Dermis microvascular lymphatic vessel endothelial cell (primary cell): ENCODE measurements around the gene CRAMP1. TPM values are rescaled to one million over a fixed set of nuclear protein-coding genes. Genes with fewer than 3 reads are reported as not detected.
"Not testable (repeated sequence)": the region's sequence is repeated elsewhere in the genome, so short reads cannot be mapped to it uniquely, and the experiment has no call there.

Experiments used
- DNase-seq, 2 donors: peaks; one replicate each; pipeline versions ENCODE4 v3.0.0 to v3.0.0-alpha.2; 2010; ENCODE audit warnings: low read depth in 2 of 2
- total RNA-seq: library from RNA; depleted of rRNA; stranded (reverse); fragments of >200 nt; gene quantifications from 2 replicates; pipeline ENCODE4 v1.2.1, GENCODE V29; 2014

Gene CRAMP1
- total RNA-seq, 1 donor from 2014 or later = 7.1 TPM

GRCh38 chr16:1708768-1709180 lies 96.6 kb downstream of the CRAMP1 start:
- no peak for DNase-seq

- DNase-seq = no peak
These were observed 97.2 kb downstream of the CRAMP1 start for GRCh38 chr16:1709356-1709755.

- no peak for DNase-seq
These were observed 98.8 kb downstream of the CRAMP1 start for GRCh38 chr16:1710811-1711507.

GRCh38 chr16:1712791-1713261 lies 100.7 kb downstream of the CRAMP1 start:
- peak in 1 of 2 donors; percentile 69 for DNase-seq

- no peak for DNase-seq
These were observed 101.2 kb downstream of the CRAMP1 start for GRCh38 chr16:1713331-1713730.

GRCh38 chr16:1713933-1714332 lies 101.8 kb downstream of the CRAMP1 start:
- no peak for DNase-seq

GRCh38 chr16:1715220-1715619 lies 103.1 kb downstream of the CRAMP1 start:
- DNase-seq = no peak

GRCh38 chr16:1718236-1718635 lies 106.1 kb downstream of the CRAMP1 start:
- DNase-seq = not testable (repeated sequence)

- DNase-seq = not testable (repeated sequence)
These were observed 107.5 kb downstream of the CRAMP1 start for GRCh38 chr16:1719559-1720229.

GRCh38 chr16:1721372-1721771 lies 109.2 kb downstream of the CRAMP1 start:
- no peak for DNase-seq

- DNase-seq = peak in 1 of 2 donors; percentile 58
These were observed 111.4 kb downstream of the CRAMP1 start for GRCh38 chr16:1723450-1724147.

- no peak for DNase-seq
These were observed 112.3 kb downstream of the CRAMP1 start for GRCh38 chr16:1724491-1724890.

GRCh38 chr16:1726661-1727502 lies 114.7 kb downstream of the CRAMP1 start:
- DNase-seq = no peak

Other genes starting within 250 kb of the CRAMP1 start
- 5.3 and 9.1 TPM in 2 replicates for gene UNKL, start 197.7 kb upstream of the CRAMP1 start, total RNA-seq
- 16.8 and 16.9 TPM in 2 replicates for gene UQCC4, start 191.6 kb upstream of the CRAMP1 start, total RNA-seq
- not detected in 2 replicates for gene PERCC1, start 181.3 kb upstream of the CRAMP1 start, total RNA-seq
- gene CCDC154, start 167.8 kb upstream of the CRAMP1 start, total RNA-seq = 0.13 TPM in 2 replicates
- 56.9 and 131 TPM in 2 replicates for gene CLCN7, start 137.3 kb upstream of the CRAMP1 start, total RNA-seq
- gene PTX4, start 123.4 kb upstream of the CRAMP1 start, total RNA-seq = under 0.01 and 0.13 TPM in 2 replicates
- 13.6 and 20.5 TPM in 2 replicates for gene TELO2, start 119.0 kb upstream of the CRAMP1 start, total RNA-seq
- 95.9 and 158 TPM in 2 replicates for gene TMEM204, start 78.7 kb upstream of the CRAMP1 start, total RNA-seq
- gene IFT140, start 288 bp upstream of the CRAMP1 start, total RNA-seq = 11.3 and 17.4 TPM in 2 replicates
- 42.5 and 56.1 TPM in 2 replicates for gene JPT2, start 65.9 kb downstream of the CRAMP1 start, total RNA-seq
- 13.9 and 25.7 TPM in 2 replicates for gene MAPK8IP3, start 93.8 kb downstream of the CRAMP1 start, total RNA-seq
- 33.0 and 37.6 TPM in 2 replicates for gene NME3, start 159.2 kb downstream of the CRAMP1 start, total RNA-seq
- gene EME2, start 160.4 kb downstream of the CRAMP1 start, total RNA-seq = 2.6 and 4.6 TPM in 2 replicates
- 48.1 and 58.2 TPM in 2 replicates for gene MRPS34, start 160.8 kb downstream of the CRAMP1 start, total RNA-seq
- gene SPSB3, start 170.2 kb downstream of the CRAMP1 start, total RNA-seq = 35.3 and 54.2 TPM in 2 replicates
- 58.9 and 76.7 TPM in 2 replicates for gene NUBP2, start 170.6 kb downstream of the CRAMP1 start, total RNA-seq
- not detected in 2 replicates for gene IGFALS, start 181.3 kb downstream of the CRAMP1 start, total RNA-seq
- gene HAGH, start 214.5 kb downstream of the CRAMP1 start, total RNA-seq = 53.5 and 82.7 TPM in 2 replicates
- gene FAHD1, start 214.8 kb downstream of the CRAMP1 start, total RNA-seq = 72.3 and 84.5 TPM in 2 replicates